Small intestine (tissue), 7 donors: ENCODE results near the gene CMTM5. TPM values are rescaled to one million over a fixed set of nuclear protein-coding genes. Genes with fewer than 3 reads are reported as not detected.

Experiments used
- DNase-seq, 2 donors: peaks; one replicate each; pipeline versions ENCODE4 v3.0.0 to v3.0.0-alpha.2; 2013
- FAIRE-seq: peaks from 2 replicates; lab custom pipeline; 2012; peaks lifted over from hg19 to GRCh38; lab: Jason Lieb, UNC
- H3K27ac ChIP-seq, 3 donors: one replicate each; pipeline ENCODE4 v1.5.1; 2013; ENCODE audit warnings: low read length in 2 of 3, mild to moderate bottlenecking in 2 of 3, control low read depth in 1 of 3, inconsistent platforms in 1 of 3, low read depth in 1 of 3, moderate library complexity in 1 of 3
- H3K27me3 ChIP-seq, 3 donors: one replicate each; pipeline ENCODE4 v1.6.1; 2013; ENCODE audit warnings: low read length in 3 of 3, inconsistent platforms in 1 of 3; ENCODE audit not compliant: control insufficient read depth in 3 of 3, insufficient read depth in 3 of 3
- H3K36me3 ChIP-seq, 3 donors: one replicate each; pipeline ENCODE4 v1.6.1; 2013; ENCODE audit warnings: low read length in 3 of 3, inconsistent platforms in 1 of 3, low read depth in 1 of 3, mild to moderate bottlenecking in 1 of 3, moderate library complexity in 1 of 3; ENCODE audit not compliant: control insufficient read depth in 3 of 3, insufficient read depth in 2 of 3
- H3K4me1 ChIP-seq, 3 donors: one replicate each; pipeline ENCODE4 v1.6.1; 2013; ENCODE audit warnings: low read length in 2 of 3, inconsistent platforms in 1 of 3, low read depth in 1 of 3, mild to moderate bottlenecking in 1 of 3, moderate library complexity in 1 of 3; ENCODE audit not compliant: control insufficient read depth in 3 of 3, insufficient read depth in 2 of 3
- H3K4me3 ChIP-seq, 3 donors: one replicate each; pipeline ENCODE4 v1.5.1; 2013; ENCODE audit warnings: low read length in 3 of 3, control low read depth in 1 of 3, inconsistent platforms in 1 of 3, low read depth in 1 of 3, mild to moderate bottlenecking in 1 of 3, moderate library complexity in 1 of 3
- H3K9me3 ChIP-seq, 2 donors: one replicate each; pipeline ENCODE4 v1.6.1; 2013; ENCODE audit warnings: low read depth in 1 of 2, low read length in 1 of 2; ENCODE audit not compliant: control insufficient read depth in 2 of 2, insufficient read depth in 1 of 2
- WGBS, 3 donors: extraction: QIAGEN DNeasy Blood & Tissue Kit; methylation state at CpG; one replicate each; pipeline ENCODE4 v1.1.7; 2013; 5-methylcytosine and 5-hydroxymethylcytosine counted together
- polyA plus RNA-seq, 4 donors: library from polyadenylated mRNA; stranded (reverse) in 3 of 4; unstranded in 1 of 4; fragments of 200-250 nt in 3 of 4; fragments of 120-200 nt in 1 of 4; gene quantifications; one replicate each; pipeline versions ENCODE4 v1.2.1 to v1.2.3, GENCODE V29; 2013
- donor health status: healthy with polysubstance abuse.
- donor health status: control.
- donor health status: control.
- donor health status: Bipolar disorder and iron deficiency.
- donor health status: healthy.

Gene CMTM5
- polyA plus RNA-seq, 4 donors, result 0.61 to 0.97 TPM; not detected in 2

- Histone ChIP-seq H3K4me3 (no peak overlapping the region), H3K4me1 (peaks cover 0 to 3% (median 0%) of the 10 kb centered on the region in 3 donors), H3K9me3 (no peaks in the 10 kb centered on the region), H3K36me3 (peaks cover 0 to 21% (median 0%) of the 10 kb centered on the region in 3 donors), H3K27ac (no peak overlapping the region), H3K27me3 (peaks cover 0 to 14% (median under 1%) of the 10 kb centered on the region in 3 donors)
- DNase-seq, result no peak
- WGBS, 3 donors, result 81 to 88% (median 87%) methylated on average over 14 to 27 of the region's 27 CpGs
- no peak for FAIRE-seq
Measured at GRCh38 chr14:23346693-23347405, 30.0 kb upstream of the CMTM5 start.

DNA sequence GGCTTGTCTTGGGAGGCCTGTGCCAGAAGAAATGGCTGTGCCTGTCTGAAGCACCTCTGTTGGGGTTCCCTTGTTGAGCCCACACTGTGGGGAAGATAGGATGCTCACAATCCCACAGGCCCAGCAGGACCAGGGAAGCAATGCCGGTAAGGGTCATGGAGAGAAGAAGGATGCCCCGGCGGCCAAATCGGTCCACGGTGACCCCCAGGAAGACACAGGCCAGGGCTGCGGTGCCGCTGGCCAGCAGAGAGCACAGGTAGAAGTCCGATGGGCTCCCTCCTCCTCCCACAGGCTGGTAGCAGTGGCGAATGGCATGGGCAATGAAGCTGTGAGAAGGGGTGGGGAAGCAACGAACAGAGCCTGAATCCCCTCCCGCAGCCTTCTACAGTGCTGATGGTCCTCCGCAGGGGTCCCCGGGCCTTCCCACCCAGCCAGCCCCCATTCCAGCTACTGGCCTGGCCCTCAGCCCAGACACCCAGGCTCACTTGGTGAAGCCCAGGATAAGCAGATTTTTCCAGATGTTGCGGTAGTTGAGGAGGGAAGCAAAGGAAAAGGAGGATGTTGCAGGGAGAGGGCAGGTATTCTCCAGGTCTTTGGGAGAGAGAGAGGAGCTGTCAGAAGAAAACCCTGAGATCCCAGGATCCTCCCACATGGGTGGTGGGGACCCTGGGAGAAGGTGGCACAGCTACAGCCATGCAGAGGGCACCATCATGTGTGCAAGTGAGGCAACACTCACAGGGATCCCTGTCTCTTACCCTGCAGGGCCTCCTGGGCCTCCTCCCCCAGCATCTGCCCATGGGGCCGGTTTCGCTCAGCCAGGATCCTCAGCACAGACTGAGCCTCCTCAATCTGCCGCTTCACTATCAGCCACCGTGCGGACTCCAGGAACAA, 29.2 kb upstream of the CMTM5 start:
- 92 to 95% (median 94%) methylated on average over 19 of the region's 19 CpGs for WGBS, 3 donors
- Histone ChIP-seq H3K36me3 (peaks cover 0 to 21% (median 0%) of the 10 kb centered on the region in 3 donors), H3K9me3 (no peaks in the 10 kb centered on the region), H3K4me1 (peaks cover 0 to 3% (median 0%) of the 10 kb centered on the region in 3 donors), H3K27me3 (peaks cover 0 to 14% (median 4%) of the 10 kb centered on the region in 3 donors), H3K4me3 (no peak overlapping the region), H3K27ac (no peak overlapping the region)
- DNase-seq, result no peak
- no peak for FAIRE-seq

DNA sequence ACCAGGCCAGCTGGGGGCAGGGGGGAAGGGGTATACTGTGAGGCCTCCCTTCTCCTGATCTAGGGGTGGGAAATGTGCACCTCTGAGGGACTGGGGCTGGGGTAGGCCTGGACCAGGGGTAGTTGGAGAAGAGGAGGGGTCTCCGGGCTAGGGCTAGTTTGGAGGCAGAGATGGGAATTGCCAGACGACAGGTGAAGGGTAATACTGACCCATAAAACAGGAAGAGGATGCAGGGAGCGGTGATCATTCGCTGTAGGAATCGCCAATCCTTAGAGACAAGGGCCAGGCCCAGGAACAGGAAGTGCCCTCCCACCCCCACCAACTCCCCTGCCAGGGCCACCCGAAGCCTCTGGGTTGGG, 28.6 kb upstream of the CMTM5 start:
- Histone ChIP-seq H3K27me3 (peaks cover 0 to 15% (median 4%) of the 10 kb centered on the region in 3 donors), H3K36me3 (peaks cover 0 to 21% (median 0%) of the 10 kb centered on the region in 3 donors), H3K4me3 (no peak overlapping the region), H3K4me1 (peaks cover 0 to 8% (median 0%) of the 10 kb centered on the region in 3 donors), H3K9me3 (no peaks in the 10 kb centered on the region), H3K27ac (no peak overlapping the region)
- DNase-seq (no peak), FAIRE-seq (no peak)
- 90 to 96% (median 94%) methylated on average over 6 of the region's 6 CpGs for whole genome bisulfite sequencing, 3 donors

DNA sequence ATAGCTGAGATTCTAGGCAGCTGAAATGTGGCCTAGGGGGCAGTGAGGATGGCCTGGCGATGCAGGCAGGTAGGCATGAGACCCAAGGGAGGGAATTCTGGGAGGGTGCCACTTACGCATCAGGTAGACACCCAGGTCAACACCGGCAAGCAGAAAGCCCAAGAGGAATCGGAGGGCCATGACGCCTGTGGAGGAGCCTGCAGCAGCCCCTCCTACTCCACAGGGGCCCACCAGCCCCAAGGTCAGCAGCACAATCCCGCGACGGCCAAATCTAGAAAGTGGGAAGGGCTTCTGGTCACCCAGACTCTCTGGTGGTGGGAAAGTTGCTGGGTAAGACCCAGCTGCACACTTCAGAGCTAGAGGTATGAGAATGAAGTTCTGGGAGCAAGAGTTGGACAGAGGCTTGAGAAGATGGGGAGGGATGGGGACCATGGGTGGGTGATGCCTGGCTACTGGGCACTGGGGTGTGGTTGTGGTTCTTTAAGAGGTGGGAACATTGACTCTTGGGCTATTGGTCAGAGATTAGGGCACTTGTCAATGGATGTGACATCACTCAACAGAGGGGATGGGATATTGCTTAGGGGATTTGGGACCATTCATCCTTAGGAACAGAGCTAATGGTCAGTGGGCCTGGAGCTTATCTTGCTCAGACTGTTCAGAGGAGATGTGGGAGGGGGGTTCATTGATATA, 27.5 kb upstream of the CMTM5 start:
- DNase-seq, result no peak
- no peak for FAIRE-seq
- 93 to 96% (median 94%) methylated on average over 8 of the region's 8 CpGs for WGBS, 3 donors

GRCh38 chr14:23351681-23352505, 25.0 kb upstream of the CMTM5 start:
- Histone ChIP-seq H3K27ac (peak overlapping the region in 1 of 3 donors; percentile 53), H3K9me3 (no peaks in the 10 kb centered on the region), H3K27me3 (peaks cover 0 to 24% (median 4%) of the 10 kb centered on the region in 3 donors), H3K36me3 (peaks cover 0 to 22% (median 0%) of the 10 kb centered on the region in 3 donors), H3K4me1 (peaks cover 0 to 9% (median 0%) of the 10 kb centered on the region in 3 donors), H3K4me3 (peak overlapping the region; percentile 24 to 61 (median 43))
- DNase-seq (peak in 1 of 2 donors; percentile 51), FAIRE-seq (no peak)
- WGBS, 3 donors, result 11 to 14% (median 12%) methylated on average over 40 to 61 of the region's 61 CpGs

More for the DNA sequence above, 27.5 kb upstream of the CMTM5 start:
- Histone ChIP-seq H3K27ac (no peak overlapping the region), H3K4me1 (peaks cover 0 to 9% (median 0%) of the 10 kb centered on the region in 3 donors), H3K27me3 (peaks cover 0 to 22% (median 4%) of the 10 kb centered on the region in 3 donors), H3K9me3 (no peaks in the 10 kb centered on the region), H3K36me3 (peaks cover 0 to 21% (median 0%) of the 10 kb centered on the region in 3 donors), H3K4me3 (no peak overlapping the region)

DNA sequence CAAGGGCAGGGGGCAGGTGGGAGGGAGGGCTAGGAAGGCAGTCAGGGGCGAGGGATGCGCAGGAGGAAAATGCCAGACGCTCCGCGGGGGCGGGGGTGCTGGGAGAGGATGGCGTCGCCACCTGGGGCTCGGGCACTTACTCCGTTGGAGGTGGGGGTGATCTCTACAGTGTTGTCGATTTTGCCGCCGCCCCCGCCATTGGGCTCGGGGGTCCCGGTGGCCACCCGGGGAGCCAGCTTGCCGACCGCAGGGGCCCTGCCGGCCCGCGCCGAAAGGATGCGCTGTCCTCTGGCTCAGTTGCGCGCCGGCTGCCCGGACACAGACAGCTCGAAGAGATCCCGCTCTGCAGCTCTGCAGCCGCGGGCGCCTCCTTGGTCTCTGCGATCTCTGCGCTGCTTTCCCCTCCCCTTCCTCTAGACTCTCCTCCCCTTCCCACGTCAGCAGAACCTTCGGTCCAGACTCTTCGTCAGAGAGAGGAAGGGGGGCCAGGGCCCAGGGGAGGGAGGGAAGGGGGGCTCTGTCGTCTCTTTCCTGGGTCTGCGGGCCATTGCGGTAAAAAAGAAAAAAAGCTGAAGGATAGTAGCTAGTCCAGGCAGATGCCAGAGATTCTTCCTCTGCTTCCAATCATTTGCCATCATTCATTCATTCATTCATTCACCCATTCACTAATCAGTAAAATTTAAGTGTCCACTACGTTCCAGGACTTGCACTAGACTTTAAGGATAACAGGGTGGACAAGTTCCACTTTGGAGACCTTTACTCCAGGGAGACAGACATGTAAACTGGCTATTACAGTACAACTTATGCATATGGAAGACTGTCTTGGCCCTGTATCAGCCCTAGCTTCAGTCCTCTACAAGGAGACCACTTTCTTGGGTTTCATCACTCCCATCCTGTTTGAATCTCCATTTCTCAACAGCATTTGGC, 24.1 kb upstream of the CMTM5 start, which contains the start of gene SLC22A17:
Gene SLC22A17, minus strand, starts transcription at position 382 of the 927 bp plus-strand sequence.
- WGBS, 3 donors, result 1 to 2% (median 1%) methylated on average over 38 to 42 of the region's 42 CpGs
- Histone ChIP-seq H3K36me3 (peaks cover 0 to 19% (median 0%) of the 10 kb centered on the region in 3 donors), H3K9me3 (no peaks in the 10 kb centered on the region), H3K27ac (peak within 1 kb of the TSS in 1 of 3 donors; percentile 53), H3K4me1 (peaks cover 0 to 9% (median 0%) of the 10 kb centered on the region in 3 donors), H3K27me3 (peaks cover 0 to 24% (median 7%) of the 10 kb centered on the region in 3 donors), H3K4me3 (peak within 1 kb of the TSS; percentile 24 to 61 (median 43))
- FAIRE-seq, result no peak
- DNase-seq, result peak; percentile 39 to 89

- H3K36me3 ChIP-seq, result peaks cover 0 to 16% (median 0%) of the 10 kb centered on the region in 3 donors
- peaks cover 0 to 9% (median 0%) of the 10 kb centered on the region in 3 donors for H3K4me1 ChIP-seq
- H3K4me3 ChIP-seq, result no peak overlapping the region
- DNase-seq (no peak), FAIRE-seq (no peak)
- 68 to 71% (median 70%) methylated on average over 5 of the region's 5 CpGs for WGBS, 3 donors
- H3K9me3 ChIP-seq, result no peaks in the 10 kb centered on the region
- H3K27me3 ChIP-seq, result peaks cover 0 to 24% (median 7%) of the 10 kb centered on the region in 3 donors
- H3K27ac ChIP-seq, result no peak overlapping the region
Measured at GRCh38 chr14:23353433-23353780, 23.4 kb upstream of the CMTM5 start.
